ENCODE results near the gene H3-3A.
A peak's percentile ranks its signal among the peaks of the same experiment; 100 is the strongest.

Gene H3-3A

GRCh38 chr1:226054519-226055327, 7.8 kb upstream of the H3-3A start:
- DNase-seq (ENCODE audit: low spot score): no peak

GRCh38 chr1:226059709-226060108, 2.8 kb upstream of the H3-3A start:
- no peak for DNase-seq (ENCODE audit: low spot score)

- DNase-seq (ENCODE audit: low spot score): no peak
Observed at GRCh38 chr1:226060427-226060826, 2.1 kb upstream of the H3-3A start.

- peak; percentile 39 for DNase-seq (ENCODE audit: low spot score)
Observed at GRCh38 chr1:226061068-226061840, 1.3 kb upstream of the H3-3A start.

- peak; percentile 62 for DNase-seq (ENCODE audit: low spot score)
Observed at GRCh38 chr1:226061841-226062557, 517 bp upstream of the H3-3A start.

DNA sequence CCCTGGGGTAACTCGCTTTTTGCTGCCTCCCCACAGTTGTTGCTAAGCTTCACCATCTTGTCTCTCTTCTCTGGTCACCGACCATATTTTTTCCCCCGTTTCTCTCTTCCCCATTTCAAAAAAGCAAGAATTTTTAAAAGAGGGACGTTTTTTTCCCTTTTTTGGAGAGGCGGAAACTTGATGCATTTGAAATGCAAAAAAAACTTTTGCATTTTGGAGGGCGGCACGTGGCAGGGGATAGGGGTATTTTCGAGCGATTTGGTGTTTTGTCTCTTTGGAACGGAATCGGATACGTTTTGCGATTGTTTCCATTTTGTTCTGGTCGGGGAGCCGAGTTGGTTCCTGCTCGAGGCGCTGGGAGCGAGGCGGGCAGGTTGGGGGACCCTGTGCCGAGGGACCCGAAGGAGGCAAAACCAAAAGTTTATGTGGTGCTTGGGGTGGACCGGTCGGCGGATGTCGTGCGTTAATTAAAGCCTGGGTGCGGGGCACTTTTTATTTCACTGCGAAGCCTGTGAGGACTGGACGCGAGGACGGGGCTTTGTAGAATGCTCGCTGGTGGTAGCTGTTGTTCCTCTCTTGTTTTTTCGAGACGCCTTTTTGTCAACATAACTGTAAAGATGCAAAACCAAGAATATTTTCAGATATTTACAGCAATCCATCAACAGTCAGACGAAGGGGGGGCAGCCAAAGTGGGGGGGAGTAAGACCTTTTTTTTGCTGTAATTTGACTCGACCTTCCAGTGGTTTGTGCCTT, 884 bp downstream of the H3-3A start:
- DNase-seq (ENCODE audit: low spot score): peak; percentile 76

DNA sequence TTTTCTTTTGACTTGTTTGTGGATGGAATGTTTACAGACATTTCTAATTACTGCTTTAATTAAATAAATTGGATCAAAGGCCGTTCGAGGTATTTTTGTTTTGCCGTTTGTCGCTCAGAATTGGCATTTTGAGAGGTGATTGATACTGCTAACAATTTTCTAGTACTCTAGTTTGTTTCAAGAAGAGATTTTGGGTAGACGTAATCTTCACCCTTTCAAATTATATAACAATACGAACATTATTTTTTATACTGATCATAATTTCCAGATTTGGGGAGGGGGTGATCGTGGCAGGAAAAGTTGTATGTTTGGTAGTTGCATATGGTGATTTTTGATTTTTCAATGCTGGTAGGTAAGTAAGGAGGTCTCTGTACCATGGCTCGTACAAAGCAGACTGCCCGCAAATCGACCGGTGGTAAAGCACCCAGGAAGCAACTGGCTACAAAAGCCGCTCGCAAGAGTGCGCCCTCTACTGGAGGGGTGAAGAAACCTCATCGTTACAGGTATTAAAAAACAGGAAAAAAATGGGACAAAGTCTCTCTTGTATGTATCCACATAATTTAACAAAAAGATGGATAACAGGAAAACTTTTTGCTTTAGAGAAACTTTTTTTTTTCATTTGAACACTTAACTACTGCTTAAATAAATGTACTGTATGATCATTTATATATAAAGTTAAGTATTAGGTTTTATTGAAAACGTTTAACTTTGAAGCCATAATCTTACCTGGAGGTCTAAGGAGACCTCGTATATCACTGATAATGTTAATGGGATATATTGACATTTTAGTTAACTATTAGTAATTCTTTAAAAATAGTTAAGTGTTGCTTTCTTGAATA, 1.7 kb downstream of the H3-3A start:
- DNase-seq (ENCODE audit: low spot score): peak; percentile 59

GRCh38 chr1:226064816-226065248, 2.3 kb downstream of the H3-3A start:
- DNase-seq (ENCODE audit: low spot score): peak; percentile 80

DNA sequence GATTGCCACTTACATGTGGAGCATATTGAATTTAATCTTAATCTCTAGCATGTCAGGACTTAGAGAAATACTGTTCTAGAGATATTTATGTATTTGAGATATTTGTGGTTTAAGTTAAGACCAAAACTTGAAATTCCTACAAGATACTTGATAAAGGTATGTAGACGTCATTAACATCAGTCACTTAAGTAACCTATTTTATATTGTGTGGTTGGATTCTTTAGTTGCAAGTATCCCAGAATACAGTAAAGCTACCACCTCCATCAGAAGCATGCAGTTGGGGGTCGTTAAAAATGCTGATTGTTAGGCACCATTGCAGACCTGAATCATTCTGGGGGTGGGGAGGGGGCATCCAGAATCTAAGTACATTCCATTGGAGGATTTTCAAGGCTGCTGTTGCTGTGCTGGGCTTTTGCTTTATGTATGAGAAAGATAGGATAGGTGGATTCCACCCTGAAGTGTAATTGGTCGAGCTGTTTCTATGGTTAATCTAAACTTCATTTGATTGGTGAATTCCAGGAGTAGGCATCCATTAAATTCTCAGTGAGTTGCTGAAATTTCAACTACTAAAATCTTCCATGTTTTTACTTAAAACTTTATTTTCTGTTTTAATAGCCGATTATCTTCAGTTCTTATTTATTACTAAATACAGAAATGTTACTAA, 4.0 kb downstream of the H3-3A start:
- DNase-seq (ENCODE audit: low spot score): no peak

GRCh38 chr1:226069811-226070489, 7.4 kb downstream of the H3-3A start:
- no peak for DNase-seq (ENCODE audit: low spot score)

GRCh38 chr1:226072347-226072746, 9.8 kb downstream of the H3-3A start:
- no peak for DNase-seq (ENCODE audit: low spot score)

DNA sequence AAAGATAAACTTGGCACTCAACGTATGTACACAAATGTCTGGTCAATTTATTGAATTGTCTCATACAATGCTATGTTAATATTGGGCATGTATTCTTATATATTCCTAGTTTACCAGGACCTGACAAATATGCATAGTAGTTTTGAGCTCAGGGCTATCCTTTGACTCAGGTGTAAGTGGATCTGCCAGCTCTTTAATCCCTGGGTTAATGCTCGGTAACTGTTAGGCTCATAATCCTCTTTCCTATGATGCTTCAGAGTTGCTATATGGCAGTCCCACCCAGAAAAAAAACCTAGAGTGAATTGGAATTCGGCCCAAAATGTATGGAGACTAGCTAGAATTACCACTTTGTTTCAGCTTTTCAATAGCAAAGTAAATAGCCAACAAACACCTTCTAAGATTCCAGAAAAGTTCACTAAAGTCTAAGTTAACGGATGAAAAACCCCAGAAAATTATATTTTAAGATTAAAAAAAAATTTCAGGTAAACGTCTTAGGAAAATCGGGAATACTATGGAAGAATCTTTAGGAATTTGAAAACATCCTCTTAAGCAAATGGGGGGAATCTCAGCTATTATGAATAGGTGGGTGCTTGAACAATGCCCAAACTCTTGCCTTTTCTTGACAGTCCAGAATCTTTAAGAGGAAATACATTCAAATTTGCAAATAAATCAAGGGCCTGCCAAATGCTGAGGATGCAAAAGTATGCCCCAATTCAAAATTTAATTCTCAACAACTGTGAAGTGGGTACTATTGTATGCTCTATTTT, 10.9 kb downstream of the H3-3A start:
- DNase-seq (ENCODE audit: low spot score): no peak

DNA sequence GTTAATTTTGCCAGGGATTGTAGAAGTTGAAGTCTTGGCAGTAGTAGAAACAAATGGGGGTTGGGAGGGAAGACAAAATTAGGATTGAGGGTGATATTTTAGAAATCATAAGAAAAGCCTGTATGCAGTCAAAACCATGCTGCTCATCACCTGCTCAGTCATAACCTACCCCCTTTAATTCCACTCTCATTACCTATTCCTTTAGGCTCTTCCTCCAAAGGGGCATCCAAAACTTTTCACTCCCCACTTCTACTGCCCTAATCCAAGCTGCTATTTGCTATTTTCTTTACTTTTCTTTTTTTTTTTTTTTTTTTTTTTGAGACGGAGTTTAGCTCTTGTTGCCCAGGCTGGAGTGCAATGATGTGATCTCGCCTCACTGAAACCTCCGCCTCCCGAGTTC, 11.5 kb downstream of the H3-3A start:
- no peak for DNase-seq (ENCODE audit: low spot score)

DNA sequence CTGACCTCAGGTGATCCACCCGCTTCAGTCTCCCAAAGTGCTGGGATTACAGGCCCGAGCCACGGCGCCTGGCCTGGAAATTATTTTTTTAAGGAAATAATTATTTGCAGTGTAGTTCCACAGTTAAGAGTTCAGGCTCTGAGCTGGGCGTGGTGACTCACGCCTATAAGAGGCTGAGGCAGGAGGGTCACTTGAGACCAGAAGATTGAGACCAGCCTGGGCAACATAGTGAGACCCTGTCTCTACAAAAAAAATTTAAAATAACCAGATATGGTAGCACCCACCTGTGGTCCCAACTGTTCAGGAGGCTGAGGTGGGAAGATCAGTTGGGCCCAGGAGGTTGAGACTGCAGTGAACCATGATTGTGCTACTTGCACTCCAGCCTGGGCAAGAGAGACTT, 13.9 kb downstream of the H3-3A start:
- DNase-seq (ENCODE audit: low spot score): no peak

DNA sequence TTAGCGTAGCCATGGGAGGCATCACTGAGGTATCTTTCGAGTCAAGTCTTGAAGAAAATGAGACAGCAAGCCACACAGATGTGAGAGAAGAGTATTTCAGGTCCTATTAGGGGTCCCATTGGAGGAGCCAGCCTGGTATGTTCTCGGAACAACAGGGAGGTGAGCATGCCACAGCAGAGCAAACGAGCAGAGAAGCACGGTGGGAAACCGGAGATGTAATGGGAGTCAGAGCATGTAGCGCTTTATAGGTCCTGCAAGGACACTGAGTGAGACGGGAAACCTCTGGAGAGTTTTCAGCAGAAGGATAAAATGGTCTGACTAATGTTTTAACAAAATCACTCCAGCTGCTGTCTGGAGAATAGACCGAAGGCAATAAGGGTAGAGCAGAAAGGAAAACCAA, 15.9 kb downstream of the H3-3A start:
- no peak for DNase-seq (ENCODE audit: low spot score)

GRCh38 chr1:226082587-226082917, 20.0 kb downstream of the H3-3A start:
- DNase-seq (ENCODE audit: low spot score): no peak

DNA sequence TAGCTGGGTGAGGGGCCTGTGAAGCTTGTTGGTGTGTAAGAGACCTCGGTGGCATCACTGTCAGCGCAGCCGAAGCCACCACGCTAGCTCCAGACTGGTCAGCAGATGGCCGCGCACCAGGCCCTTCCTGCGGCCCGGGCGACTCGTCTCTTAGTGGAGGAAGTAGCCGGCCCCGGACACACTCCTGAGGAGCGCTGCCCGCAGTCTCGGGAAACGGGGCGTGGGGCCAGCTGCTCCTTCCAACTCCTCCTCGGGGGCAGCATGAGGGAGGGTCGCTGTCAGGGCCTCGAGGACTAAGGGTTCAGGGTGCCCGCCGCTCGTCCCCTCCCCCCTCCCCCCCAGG, 20.4 kb downstream of the H3-3A start:
- DNase-seq (ENCODE audit: low spot score): no peak

GRCh38 chr1:226083302-226084101, 21.0 kb downstream of the H3-3A start:
- DNase-seq (ENCODE audit: low spot score): peak; percentile 91
